Measurements from ENCODE around the gene IHH.

The IHH gene

DNA sequence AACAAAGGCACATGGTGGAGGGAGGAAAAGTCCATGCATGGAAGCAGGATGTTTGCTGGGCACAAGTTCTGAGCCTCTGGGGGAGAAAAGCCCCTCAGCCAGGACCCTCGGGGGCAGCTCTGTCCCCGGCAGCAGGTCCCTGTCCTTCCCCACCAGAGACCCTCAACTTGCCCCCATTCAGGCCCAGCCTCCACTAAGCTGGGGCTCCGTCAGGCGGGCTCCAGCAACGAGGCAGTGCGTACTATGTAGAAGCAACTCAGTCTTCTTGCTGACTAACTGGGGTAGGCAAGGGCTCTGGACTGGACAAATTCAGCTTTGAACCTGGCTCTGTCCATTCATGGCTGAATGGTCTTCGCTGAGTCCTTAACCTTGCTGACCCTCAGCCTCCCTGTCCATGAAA, 42.4 kb downstream of the IHH start:
- DNase-seq, result no peak

DNA sequence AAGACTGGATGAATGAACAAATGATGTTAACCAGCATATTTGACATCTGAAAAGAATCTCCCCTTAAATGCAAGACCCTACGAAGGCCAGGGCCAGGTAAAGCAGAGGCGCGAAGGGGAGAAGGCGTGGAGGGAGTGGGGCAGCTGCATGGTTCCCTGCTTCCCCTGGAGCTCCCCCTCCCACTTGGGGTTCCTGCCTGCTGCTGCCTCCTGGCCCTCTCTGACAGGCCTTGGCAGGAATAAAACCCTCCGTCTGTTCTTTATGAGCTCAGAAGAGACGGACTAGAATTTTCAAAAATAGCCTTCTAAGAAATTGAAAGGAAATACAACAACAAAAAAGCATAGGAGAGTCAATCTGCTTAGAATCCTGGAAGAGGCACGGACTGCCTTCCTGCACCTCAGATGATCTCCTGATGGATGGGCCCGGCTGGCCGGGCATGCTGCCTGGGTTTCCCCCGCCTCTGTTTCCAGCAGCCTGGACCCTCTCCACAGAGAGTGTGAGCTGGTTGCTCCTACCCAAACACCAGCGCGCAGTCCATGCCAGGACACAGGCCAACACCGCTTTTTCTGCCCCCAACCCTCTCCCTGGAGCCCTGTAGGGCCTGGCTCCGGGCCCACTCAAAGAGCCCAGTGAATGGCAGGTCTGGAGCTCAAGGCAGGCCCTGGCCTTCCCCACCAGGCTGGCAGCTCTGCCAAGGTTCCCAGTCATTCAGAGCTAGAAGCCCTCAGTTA, 43.4 kb downstream of the IHH start:
- no peak for DNase-seq

DNA sequence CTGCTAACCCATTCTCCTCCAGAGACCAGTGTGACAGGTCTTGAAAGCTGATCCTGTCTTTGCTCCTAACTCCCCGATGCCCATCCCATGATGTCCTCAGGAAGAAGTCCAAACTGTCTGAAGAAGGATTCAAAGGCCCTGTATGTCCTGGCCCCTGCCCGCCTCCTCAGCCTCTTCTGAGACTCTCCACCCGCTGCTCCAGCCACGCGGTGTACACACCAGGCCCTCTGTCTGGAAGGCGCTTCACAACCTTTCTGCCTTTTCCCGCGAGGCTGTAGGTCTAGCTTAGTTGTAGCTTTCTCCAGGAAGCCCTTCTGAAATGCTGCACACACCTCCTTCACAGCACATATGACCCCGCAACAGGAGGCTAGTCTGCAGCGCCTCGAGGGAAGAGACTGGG, 44.0 kb downstream of the IHH start:
- no peak for DNase-seq

DNA sequence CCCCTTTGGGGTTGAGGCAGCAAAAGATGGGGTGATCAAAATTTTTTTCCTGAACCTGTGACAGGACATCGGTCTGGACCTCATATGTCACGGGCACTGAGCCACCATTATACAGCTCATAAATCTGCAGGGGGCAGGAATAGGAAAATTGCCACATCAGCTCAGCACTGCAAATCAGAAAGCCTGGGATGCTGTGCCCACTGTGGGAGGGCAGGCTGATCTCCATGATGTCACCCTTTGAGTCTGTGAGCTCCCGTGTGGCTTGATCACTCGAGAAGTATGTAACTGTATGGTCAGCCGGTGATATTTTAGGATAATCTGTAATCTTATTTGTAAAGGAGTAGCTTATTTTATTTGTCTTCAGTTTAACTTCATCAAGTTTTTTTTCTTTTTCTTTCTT, 49.8 kb downstream of the IHH start:
- no peak for DNase-seq

DNA sequence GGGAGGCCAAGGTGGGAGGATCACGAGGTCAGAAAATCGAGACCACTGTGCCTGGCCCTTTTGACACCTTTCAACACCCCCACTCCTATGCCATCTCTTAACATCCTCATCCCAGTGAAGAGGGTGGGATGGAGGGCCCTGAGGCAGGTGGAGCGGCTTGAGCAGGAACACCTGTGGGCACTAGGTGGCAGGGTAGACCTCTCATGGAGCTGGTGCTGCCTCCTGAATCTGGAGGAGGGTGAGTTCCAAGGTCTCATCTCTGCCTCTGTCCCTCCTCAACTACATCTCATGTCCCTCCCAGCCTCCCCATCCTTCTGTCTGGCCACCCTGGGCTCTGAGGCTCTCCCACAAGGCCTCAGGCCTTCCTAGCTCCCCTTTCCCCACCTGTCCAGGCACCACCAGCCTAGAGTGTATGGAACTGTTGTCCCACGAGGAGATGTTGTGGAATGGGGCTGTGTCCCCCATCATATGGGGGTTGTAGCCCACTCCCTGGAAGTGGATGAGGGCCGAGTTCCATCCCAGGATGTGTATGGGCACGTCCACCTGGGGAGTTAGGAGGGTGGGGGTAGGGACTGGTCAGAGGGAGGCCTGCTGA, 50.5 kb downstream of the IHH start:
- DNase-seq, result peak; percentile 22

DNA sequence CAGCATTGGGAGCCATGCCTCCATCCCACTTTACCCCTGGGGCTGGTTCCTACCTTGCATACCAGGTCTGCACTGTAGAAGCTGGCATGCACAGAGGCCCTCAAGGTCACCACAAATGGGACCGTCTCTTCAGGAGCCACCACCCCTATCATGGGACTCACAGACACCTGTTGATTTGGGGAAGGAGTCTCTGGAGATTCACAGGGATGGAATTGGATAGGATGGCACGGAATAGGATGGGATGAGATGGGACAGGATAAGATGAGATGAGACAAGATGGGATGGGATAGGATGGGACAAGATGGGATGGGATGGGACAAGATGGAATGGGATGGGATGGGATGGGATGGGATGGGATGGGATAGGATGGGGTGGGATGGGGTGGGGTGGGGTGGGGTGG, 51.4 kb downstream of the IHH start:
- DNase-seq, result no peak

Measured in CD4-positive, alpha-beta T cell treated with Interleukin-6 for 4 hours (primary cell).